HG03558 (cell line): ENCODE results near the gene FIGLA.
"Not testable (repeated sequence)": the region's sequence is repeated elsewhere in the genome, so short reads cannot be mapped to it uniquely, and the experiment has no call there.

Source experiments
- ATAC-seq: cut with Tn5 transposase; IDR thresholded peaks from one replicate; pipeline ENCODE4 v1.9.1; 2021; ENCODE audit warnings: moderate number of reproducible peaks; ENCODE audit not compliant: unreplicated experiment; ENCODE audit errors: extremely low read depth

Gene FIGLA

DNA sequence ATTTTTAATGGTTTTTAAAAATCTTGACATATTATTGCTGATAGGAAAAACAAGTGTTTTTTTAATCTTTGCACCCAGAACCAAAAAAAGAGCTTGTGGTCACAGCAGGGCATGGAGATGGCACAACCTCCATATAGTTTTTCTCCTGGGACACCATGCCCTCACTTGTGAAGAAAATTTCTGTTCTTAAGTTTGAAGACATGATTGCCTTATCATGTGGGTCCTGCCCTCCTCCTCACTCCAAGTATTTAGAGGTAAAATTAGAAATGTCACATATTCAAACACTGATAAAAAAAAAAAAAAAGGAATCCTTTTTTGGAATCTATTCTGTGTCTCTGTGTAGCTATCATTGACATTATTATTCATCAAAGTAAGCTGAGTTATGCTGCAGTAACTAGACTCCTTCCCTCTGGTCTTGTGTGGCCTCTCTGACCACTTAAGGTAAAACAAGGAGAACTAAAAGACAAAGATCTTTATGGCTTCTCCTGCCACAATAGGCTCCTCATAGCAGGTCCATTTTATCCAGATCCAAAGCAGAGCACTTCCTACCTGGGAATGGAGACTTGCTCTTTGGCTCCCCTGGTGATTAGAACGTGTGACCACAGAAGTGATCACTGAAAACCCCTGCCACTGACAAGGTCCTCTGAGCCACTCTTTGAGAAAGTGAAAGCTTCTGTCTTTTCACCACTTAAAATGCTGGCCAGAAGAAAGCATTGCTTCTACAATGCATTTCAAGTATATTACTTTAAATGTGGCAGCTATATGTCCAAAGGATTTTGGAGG, 42.2 kb downstream of the FIGLA start:
- ATAC-seq, result no peak

DNA sequence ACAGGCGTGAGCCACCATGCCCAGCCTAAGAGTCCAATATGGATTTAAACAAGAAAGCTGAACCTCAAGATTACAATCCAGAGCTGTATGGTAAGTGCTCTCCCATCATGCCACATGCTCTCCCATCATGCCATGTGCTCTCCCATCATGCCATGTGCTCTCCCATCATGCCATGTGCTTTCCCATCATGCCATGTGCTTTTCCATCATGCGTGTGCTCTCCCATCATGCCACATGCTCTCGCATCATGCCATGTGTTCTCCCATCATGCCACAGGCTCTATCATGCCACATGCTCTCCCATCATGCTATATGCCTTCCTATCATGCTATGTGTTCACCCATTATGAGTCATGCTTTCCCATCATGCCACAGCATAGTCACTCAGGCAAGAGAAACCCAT, 43.2 kb downstream of the FIGLA start:
- ATAC-seq, result no peak

DNA sequence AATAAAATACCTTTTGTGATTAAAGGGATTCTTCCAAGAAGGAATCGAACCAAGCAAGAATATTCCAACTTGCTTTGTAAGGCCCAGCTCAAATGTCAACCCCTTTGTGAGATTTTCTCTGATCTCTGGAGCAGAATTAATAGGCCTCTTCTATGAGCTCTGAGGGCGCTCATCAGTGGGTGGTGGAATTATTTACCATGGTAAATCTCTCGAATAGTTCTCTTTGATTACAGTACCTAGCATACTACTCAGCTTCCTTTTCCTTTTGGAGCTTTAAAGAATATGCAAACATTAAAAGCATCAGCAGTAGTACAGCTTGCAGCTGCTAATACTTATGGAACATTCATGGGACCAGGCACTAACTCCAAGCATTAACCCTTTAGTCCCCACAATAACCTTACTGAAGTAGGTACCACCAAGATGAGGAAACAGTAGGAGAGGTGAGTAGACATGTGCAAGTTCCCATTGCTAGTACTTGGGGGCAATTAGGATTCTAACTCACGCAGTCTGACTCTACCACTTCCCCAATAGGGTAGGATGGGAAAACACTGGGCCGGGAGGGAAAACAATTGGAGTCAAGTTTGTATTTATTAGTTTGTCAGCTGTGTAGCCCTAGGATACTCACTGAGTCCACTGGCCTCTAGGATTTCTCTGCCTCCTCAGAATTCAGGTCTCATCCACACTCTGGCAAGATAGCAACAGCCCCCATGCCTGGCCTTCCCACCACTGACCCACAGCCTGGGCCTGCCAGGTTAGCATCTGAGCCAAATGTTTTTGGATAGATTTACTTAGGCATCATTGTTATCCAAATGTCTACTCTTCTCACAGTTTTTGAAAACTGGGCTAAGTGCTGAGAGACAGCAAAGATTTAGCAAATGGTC, 44.1 kb downstream of the FIGLA start:
- ATAC-seq, result no peak

DNA sequence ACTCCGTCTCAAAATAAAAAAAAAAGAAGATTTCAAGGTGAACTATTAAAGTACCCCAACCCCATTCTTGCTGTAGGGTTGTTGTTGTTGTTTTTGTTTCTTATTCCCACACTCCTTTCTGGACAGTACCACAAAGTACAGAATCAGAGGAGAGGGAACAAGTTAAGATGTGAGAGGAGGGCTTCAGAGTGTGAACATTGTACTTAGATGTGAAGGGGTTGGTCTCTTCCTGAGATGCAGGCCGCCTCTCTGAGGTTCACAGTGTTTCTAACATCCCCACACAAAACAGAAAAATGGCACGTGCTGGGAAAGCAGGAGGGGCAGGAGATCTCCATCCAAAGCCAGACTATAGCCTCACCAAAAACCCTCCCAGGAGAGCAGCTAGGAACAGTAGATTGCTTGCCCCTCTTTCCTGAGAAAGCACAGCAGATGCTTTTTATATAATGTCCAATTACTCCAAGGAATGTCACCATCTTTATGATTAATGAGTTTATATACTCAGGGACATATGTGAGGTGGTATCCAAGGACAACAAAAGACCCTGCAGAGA, 45.1 kb downstream of the FIGLA start:
- no peak for ATAC-seq

DNA sequence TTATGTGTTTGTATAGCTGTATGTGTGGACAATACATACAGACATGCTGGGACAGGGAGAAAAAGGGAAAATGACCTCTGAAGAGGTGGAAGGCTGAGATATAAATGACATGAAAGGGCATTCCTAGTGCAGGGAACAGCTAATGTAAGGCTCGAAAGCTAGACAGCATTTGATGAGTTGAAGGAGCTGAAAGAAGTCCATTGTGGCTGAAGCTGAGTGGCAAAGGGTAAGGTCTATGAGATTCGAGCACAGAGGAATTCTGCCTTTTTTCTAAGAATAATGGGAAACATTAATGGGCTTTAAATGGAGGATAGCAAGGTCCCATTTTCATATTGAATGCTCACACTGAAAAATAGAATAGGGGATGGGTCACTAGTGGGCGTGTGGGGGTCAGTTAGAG, 46.0 kb downstream of the FIGLA start:
- no peak for ATAC-seq

DNA sequence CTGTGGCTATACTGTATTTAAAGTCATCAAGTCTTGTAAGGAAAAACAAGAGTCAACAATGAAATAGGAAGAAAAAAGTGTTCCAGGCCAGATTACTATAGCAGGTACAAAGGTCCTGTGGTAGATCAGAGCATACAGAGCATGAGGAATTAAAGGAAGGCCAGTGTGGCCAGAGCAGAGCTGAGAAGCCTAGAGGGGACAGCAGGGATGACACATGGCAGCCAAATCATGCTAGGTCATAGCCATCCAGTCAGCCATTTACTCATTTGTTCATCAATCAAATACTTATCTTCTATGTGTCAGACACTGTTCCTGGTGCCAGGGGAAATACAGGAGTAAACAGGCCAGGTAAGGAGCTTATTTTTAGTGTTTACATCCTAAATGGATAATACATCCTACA, 46.8 kb downstream of the FIGLA start:
- ATAC-seq, result no peak

DNA sequence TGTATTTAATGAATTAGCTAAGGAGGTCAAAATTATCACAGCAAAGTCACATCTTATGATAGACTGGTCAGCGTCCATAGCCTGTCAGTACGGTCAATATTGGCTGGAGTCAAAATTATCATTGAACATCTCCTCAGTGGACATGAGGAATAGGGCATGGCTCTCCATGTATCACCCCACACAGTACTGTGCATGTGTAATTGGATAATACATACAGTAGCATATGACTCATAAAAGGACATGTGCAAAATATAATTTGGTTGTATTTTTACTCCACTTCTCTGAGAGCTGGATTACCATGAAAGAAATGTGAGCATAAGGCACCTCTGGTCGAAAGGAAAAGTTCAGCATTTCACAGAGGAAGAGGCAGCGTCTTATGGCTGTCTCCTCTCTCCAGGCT, 47.4 kb downstream of the FIGLA start:
- no peak for ATAC-seq

DNA sequence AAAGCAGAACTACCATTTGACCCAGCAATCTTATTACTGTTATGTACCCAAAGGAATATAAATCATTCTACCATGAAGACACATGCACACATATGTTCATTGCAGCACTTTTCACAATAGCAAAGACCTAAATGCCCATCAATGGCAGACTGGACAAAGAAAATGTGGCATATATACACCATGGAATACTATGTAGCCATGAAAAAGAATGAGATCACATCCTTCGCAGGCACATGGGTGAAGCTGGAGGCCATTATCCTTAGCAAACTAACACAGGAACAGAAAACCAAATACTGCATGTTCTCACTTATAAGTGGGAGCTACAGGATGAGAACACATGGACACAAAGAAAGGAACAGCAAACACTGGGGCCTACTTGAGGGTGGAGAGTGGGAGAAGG, 51.0 kb downstream of the FIGLA start:
- ATAC-seq, result not testable (repeated sequence)

DNA sequence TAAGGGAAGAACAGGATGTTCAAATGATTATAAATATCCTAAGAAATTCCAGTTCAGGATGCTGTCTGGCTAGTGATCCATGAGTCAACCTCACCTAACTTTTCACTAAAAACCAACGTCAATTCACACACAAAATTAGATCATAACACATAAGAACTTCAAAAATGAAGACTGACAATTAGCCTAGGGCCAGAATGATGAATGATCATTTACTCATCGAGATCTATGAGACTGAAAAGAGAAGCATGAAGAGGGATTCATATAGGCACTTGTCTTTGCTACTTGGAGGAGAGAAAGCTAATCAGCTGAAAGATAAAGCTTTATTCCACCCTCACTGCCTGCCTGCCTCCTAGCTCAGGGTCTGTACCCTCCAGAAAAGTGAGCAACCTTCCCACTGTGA, 52.3 kb downstream of the FIGLA start:
- ATAC-seq, result no peak

DNA sequence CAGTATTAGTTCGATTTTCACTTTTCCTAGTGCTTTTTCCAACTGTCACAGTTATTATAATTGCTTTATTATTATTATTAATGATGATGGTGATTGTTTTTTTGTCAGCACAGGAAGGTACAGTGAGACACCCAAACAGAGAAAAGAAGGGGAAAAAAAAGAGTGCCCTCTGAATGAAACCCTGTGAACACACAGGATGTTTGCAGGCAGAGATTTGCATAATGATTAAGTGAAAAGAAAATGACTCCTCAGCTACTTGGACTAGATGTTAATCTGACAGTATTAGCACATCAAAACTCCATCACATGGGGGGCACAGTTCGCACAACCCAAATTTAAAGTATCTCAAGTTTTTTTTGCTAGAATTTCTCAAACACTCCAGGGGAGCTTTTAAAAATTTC, 55.4 kb downstream of the FIGLA start:
- no peak for ATAC-seq

DNA sequence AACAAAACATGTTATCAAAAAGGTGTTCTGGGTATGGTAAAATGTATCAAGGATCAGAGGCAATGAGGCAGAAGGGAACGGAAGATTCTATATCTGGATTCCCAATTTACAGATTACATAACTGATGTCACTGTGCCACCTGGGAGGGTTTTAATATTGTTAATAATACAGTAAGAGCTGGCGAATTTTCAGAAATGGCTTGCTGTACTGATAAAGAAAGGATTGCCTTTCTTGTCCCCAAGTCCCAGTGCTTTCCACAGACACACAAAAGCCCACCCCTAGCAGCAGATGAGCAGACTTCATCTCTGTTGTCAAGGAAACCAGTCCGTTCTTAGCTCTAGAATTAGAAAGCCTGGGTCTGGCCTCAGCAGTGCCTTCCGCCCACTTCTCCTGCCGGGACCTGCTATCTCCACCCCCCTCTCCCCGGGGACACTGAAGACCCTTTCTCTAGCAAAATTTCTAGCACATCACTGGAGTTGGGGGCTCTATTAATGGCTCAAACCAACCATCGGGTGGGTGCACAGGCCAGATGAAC, 56.7 kb downstream of the FIGLA start:
- ATAC-seq, result no peak

DNA sequence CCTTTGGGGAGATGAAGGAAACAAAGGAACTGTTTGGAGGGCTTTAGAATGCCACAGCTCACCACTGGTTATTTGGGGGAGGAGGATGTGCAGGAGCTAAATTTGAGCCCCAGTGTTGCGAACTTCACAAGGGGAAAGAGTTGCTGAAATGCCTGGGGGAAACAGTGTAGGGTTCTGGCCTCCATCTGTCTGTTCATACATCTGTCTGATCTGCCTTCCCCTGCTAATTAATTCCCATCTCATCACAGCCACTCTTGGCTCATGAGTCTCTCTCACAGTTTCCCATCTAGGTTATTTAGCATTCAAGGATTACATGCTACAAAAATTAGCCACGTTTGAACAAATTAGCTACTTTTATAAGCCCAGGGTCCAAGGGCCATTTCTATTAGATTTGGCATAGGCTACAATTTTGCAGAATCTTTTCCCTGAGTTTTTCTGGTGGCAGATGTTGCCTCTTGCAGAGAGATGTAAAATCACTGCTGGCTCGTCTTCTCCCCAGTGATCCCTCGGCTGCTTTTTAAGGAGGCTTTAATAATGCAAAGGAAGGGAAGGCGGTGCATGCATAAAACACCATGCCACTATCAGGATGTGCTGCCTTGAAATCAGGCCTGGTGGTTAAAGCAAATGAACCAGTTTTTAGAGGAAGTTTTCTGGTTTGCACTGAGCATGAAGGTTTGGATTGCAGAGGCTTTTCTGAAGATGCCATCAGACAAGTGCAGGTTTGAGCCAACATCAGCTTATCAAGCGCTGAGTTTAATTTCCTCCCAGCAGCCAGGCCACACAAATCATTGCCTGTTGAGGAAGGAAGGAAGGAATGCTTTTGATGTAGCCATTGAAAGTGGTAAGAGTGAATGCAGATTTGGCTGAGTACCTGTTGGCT, 57.4 kb downstream of the FIGLA start:
- ATAC-seq, result no peak

DNA sequence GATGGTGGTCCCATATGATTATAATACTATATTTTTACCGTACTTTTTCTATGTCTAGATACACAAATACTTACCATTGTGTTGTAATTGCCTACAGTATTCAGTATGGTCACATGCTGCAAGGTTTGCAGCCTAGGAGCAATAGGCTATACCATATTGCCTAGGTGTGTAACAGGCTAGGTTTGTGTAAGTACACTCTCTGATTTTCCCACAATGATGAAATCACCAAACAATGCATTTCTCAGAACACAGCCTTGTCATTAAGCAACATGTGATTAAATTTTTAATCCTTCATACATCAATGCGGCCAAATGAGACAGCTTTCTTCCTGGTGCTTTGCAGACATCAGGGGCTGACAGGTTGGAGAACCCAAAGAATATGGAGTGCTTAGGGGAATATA, 59.7 kb downstream of the FIGLA start:
- ATAC-seq, result no peak

DNA sequence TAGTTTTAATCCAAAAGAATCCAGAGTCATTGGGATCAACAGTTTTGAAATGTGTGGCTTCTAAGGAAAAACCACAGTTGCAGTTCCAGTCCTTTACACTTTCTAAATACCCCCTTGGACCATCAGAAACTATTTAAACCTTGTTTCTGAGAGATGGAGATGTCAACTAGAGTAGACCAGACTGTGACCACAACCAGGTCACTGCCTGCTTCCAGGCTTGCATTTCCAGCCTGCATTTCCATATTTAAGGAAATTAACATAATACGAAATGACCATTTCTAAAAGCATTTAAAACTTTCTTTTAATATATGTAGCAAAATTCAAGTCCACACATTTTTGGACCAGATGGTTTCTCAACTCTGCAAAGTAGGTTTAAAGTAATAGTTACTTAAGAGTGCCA, 60.8 kb downstream of the FIGLA start:
- no peak for ATAC-seq

DNA sequence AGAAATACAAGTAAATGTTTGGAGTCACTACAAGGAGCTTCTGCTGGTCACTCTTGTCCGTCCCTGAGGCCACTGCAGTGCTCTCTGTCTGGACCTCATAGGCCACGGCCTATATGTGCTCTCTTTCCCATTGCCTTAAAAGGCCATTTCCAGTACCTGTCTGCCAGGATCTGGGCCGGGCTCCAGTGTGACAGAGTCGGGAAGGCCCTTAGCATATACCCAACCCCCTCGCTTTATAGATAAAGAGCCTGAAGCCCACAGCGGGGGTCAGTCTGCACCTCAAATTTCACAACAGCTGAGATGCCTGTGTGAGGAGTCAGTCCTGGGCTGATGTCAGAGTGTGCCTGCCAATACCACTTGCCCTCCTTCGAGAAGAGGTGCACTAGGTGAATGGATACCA, 62.3 kb downstream of the FIGLA start:
- ATAC-seq, result no peak
